RWPE2 (cell line): ENCODE data around the gene ADAM10.

Experiments
- ATAC-seq: fragments of 200-7000 bp; cut with Tn5 transposase; 3 replicates; pipeline ENCODE4 v1.9.1; 2021; ENCODE audit warnings: low read depth
- DNase-seq: peaks from one replicate; pipeline ENCODE4 v3.0.0-alpha.2; 2020; ENCODE audit warnings: low spot score
- H3K27ac ChIP-seq: fragments of 450-650 bp; 2 replicates; pipeline ENCODE4 v1.5.1; 2017; ENCODE audit warnings: mild to moderate bottlenecking; ENCODE audit not compliant: poor library complexity, severe bottlenecking
- H3K27me3 ChIP-seq: fragments of 250-450 bp; sonication (Bioruptor Pico); 2 replicates; pipeline ENCODE4 v1.5.1; 2021; ENCODE audit warnings: mild to moderate bottlenecking, moderate library complexity; ENCODE audit not compliant: insufficient read depth, poor library complexity, severe bottlenecking
- H3K36me3 ChIP-seq: fragments of 250-450 bp; sonication (Bioruptor Pico); 2 replicates; pipeline ENCODE4 v1.5.1; 2020; ENCODE audit warnings: low read depth, mild to moderate bottlenecking, moderate library complexity
- H3K4me1 ChIP-seq: fragments of 250-450 bp; sonication (Bioruptor Pico); 2 replicates; pipeline ENCODE4 v1.5.1; 2021; ENCODE audit warnings: mild to moderate bottlenecking, moderate library complexity; ENCODE audit not compliant: insufficient read depth, poor library complexity, severe bottlenecking
- H3K4me3 ChIP-seq: fragments of 250-450 bp; sonication (Bioruptor Pico); 2 replicates; pipeline ENCODE4 v1.5.1; 2021; ENCODE audit warnings: mild to moderate bottlenecking, moderate library complexity; ENCODE audit not compliant: severe bottlenecking
- H3K9me3 ChIP-seq: fragments of 250-450 bp; sonication (Bioruptor Pico); 2 replicates; pipeline ENCODE4 v1.5.1; 2021; ENCODE audit warnings: mild to moderate bottlenecking, moderate library complexity; ENCODE audit not compliant: severe bottlenecking
- TF ChIP-seq, protein P1 (sequence below): fragments of 450-650 bp; IDR thresholded peaks from one replicate; pipeline ENCODE4 v1.5.1; 2017; ENCODE audit warnings: mild to moderate bottlenecking, moderate library complexity; ENCODE audit not compliant: poor library complexity, severe bottlenecking

Gene ADAM10

DNA sequence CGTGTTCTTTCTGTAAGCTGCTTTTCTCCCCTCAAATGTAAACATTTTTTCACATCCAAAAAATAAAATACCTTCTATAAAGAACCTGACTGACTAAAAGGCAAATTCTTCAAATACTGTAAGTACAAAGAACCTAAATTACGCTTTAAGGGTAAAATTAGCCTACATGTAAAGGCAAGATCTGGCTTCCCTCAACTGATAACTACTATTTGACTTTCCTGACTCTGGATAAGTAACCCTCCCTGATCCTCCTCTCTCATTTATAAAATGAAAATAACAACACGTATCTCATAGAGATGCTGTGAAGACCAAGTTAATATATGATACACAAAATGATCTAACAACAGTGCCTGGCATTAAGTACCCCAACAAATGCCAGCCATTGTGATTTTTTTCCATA is 12.2 kb downstream of the ADAM10 start:
- H3K27me3 ChIP-seq: no peaks in the 10 kb centered on the region
- H3K36me3 ChIP-seq: no peaks in the 10 kb centered on the region
- peaks cover 48% of the 10 kb centered on the region for H3K4me1 ChIP-seq
- H3K4me3 ChIP-seq: no peak overlapping the region
- ATAC-seq: no peak
- peak overlapping the region; percentile 41 for H3K27ac ChIP-seq
- no peak for DNase-seq
- no peaks in the 10 kb centered on the region for H3K9me3 ChIP-seq
- TF ChIP-seq, protein P1, sequence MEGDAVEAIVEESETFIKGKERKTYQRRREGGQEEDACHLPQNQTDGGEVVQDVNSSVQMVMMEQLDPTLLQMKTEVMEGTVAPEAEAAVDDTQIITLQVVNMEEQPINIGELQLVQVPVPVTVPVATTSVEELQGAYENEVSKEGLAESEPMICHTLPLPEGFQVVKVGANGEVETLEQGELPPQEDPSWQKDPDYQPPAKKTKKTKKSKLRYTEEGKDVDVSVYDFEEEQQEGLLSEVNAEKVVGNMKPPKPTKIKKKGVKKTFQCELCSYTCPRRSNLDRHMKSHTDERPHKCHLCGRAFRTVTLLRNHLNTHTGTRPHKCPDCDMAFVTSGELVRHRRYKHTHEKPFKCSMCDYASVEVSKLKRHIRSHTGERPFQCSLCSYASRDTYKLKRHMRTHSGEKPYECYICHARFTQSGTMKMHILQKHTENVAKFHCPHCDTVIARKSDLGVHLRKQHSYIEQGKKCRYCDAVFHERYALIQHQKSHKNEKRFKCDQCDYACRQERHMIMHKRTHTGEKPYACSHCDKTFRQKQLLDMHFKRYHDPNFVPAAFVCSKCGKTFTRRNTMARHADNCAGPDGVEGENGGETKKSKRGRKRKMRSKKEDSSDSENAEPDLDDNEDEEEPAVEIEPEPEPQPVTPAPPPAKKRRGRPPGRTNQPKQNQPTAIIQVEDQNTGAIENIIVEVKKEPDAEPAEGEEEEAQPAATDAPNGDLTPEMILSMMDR: no peak

DNA sequence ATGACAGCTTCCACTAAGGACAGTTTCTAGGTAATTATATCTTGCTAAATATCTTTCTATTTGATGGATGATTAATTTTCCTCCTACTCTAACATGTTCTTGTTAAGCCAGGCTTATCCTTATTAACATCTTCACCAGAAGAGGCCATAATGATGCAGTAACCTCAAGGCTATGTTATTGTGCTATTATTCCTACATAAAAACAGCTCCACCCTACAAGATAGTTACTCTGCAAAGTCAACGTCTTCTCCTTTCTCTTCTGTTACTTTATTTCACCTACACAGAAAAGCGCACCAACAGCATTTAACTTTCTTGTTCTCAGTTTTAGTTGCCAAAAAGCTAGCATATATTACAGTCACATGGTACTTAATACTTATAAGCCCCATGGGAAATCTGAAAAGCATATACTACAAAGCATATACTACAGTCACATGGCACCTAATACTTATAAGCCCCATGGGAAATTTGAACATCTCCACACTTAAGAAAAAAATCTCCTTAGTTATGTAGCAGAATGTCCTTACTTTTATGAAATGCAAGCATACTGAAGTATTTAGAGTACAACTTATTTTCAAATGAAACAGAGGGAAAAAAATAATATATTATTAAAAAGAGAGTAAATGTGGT is 13.4 kb downstream of the ADAM10 start:
- TF ChIP-seq, protein P1: no peak
- ATAC-seq: no peak
- H3K4me1 ChIP-seq: peaks cover 58% of the 10 kb centered on the region
- no peak overlapping the region for H3K4me3 ChIP-seq
- H3K9me3 ChIP-seq: no peaks in the 10 kb centered on the region
- H3K27ac ChIP-seq: no peak overlapping the region
- H3K27me3 ChIP-seq: no peaks in the 10 kb centered on the region
- H3K36me3 ChIP-seq: no peaks in the 10 kb centered on the region
- DNase-seq: no peak

DNA sequence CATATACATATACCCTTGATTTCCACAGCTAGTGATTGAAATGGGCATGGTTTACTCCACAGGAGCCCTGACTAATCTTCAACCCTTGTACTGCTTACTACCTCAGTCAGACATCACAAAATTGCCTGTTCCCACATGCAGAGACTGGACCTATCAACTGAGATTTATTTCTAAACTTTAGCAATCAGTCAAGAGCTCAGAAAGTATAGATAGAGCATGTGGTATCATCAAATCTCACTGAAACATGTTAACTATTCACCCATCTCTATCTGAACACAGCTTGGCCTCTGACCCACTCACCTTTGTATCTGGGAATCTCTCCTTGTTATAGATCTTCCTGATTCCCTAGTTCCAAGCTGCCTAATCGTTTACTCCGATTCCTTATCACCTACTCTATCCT is 14.6 kb downstream of the ADAM10 start:
- DNase-seq (no peak), ATAC-seq (peak; percentile 54; the same call in 2 of the 3 replicates)
- TF ChIP-seq, protein P1: no peak
- no peaks in the 10 kb centered on the region for H3K9me3 ChIP-seq
- no peaks in the 10 kb centered on the region for H3K36me3 ChIP-seq
- no peaks in the 10 kb centered on the region for H3K27me3 ChIP-seq
- H3K27ac ChIP-seq: no peak overlapping the region
- H3K4me3 ChIP-seq: no peak overlapping the region
- peaks cover 58% of the 10 kb centered on the region for H3K4me1 ChIP-seq

DNA sequence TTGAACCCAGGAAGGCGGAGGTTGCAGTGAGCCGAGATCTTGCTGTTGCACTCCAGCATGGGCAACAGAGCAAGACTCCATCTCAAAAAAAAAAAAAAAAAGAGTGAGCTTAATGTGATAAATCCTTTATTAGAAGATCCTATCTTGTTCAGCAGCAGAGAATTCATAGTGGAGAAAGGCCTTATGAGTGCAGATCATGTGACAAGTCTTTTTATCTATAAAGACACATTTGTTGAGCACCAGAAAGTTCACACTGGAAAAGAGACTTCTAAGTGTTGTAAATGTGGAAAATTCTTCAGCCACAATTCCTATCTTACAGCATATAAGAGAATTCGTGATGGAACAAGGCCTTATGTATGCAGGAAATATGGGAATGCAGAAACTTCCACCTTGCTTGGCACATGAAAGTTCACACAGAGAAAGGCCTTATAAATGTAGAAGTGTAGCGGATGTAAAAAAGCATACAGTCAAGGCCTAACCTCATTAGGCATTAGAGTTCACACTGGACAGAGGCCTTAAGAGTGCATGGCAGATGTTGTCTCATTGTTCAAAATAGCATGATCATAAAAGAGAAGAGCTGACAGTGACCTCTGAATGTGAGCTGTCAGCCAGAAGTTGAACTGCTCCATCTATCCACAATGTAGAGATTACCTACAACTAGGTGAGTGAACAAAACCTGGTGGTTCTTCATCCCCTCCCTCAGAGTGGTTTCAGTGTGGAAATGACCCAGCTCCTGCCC is 16.7 kb downstream of the ADAM10 start:
- Histone ChIP-seq H3K27ac (peak overlapping the region; percentile 46), H3K27me3 (no peaks in the 10 kb centered on the region), H3K36me3 (peaks cover 4% of the 10 kb centered on the region; the same call in 1 of the 2 replicates), H3K9me3 (no peaks in the 10 kb centered on the region), H3K4me3 (no peak overlapping the region), H3K4me1 (peaks cover 46% of the 10 kb centered on the region)
- TF ChIP-seq, protein P1: no peak
- DNase-seq (no peak), ATAC-seq (no peak)
